NT2/D1 (cell line): ENCODE results near the gene SBF2.

ENCODE experiments used
- SUZ12 ChIP-seq: IDR thresholded peaks from 2 replicates; pipeline ENCODE4 v1.6.1; 2011; ENCODE audit not compliant: insufficient read length, insufficient read depth; ENCODE audit errors: extremely low read depth
- YY1 ChIP-seq: IDR thresholded peaks from 2 replicates; pipeline ENCODE4 v1.6.1; 2011; ENCODE audit not compliant: insufficient read length, insufficient read depth
- ZNF274 ChIP-seq: IDR thresholded peaks from 2 replicates; pipeline ENCODE4 v1.6.1; 2011; ENCODE audit warnings: mild to moderate bottlenecking, low read depth, low read length

GRCh38 chr11:9740202-9740883, 553.7 kb downstream of the SBF2 start:
- TF ChIP-seq ZNF274 (no peak), YY1 (no peak), SUZ12 (no peak)
